Measurements from ENCODE around the gene CTPS1.

Gene CTPS1

GRCh38 chr1:40969445-40969844 is 10.1 kb upstream of the CTPS1 start:
- no peak for DNase-seq

- no peak for DNase-seq
Measured at GRCh38 chr1:40971966-40972365, 7.5 kb upstream of the CTPS1 start.

GRCh38 chr1:40973912-40974311 is 5.6 kb upstream of the CTPS1 start:
- DNase-seq = no peak

- DNase-seq = no peak
Measured at GRCh38 chr1:40974945-40975344, 4.6 kb upstream of the CTPS1 start.

- no peak for DNase-seq
Measured at GRCh38 chr1:40976952-40977690, 2.4 kb upstream of the CTPS1 start.

GRCh38 chr1:40977716-40978115 is 1.8 kb upstream of the CTPS1 start:
- DNase-seq = no peak

GRCh38 chr1:40978886-40979240 is 633 bp upstream of the CTPS1 start:
- DNase-seq = no peak

GRCh38 chr1:40980068-40980452 is 564 bp downstream of the CTPS1 start:
- no peak for DNase-seq

GRCh38 chr1:40980453-40981121 is 1.1 kb downstream of the CTPS1 start:
- peak; percentile 25 for DNase-seq

GRCh38 chr1:40981691-40982448 is 2.4 kb downstream of the CTPS1 start:
- DNase-seq = no peak

- no peak for DNase-seq
Measured at GRCh38 chr1:40982721-40983120, 3.2 kb downstream of the CTPS1 start.

GRCh38 chr1:40983286-40983685 is 3.8 kb downstream of the CTPS1 start:
- DNase-seq = no peak

GRCh38 chr1:40984066-40984465 is 4.6 kb downstream of the CTPS1 start:
- no peak for DNase-seq

GRCh38 chr1:40984531-40984930 is 5.0 kb downstream of the CTPS1 start:
- no peak for DNase-seq

- no peak for DNase-seq
Measured at GRCh38 chr1:40985161-40985560, 5.7 kb downstream of the CTPS1 start.

GRCh38 chr1:40985875-40986274 is 6.4 kb downstream of the CTPS1 start:
- no peak for DNase-seq

- no peak for DNase-seq
Measured at GRCh38 chr1:40986328-40986783, 6.9 kb downstream of the CTPS1 start.

GRCh38 chr1:40986956-40987355 is 7.5 kb downstream of the CTPS1 start:
- no peak for DNase-seq

GRCh38 chr1:40987439-40988276 is 8.2 kb downstream of the CTPS1 start:
- DNase-seq = no peak

GRCh38 chr1:40988280-40988679 is 8.8 kb downstream of the CTPS1 start:
- DNase-seq = no peak

GRCh38 chr1:40989066-40989465 is 9.6 kb downstream of the CTPS1 start:
- no peak for DNase-seq

- DNase-seq = no peak
Measured at GRCh38 chr1:40997096-40997495, 17.6 kb downstream of the CTPS1 start.

GRCh38 chr1:40998668-40999067 is 19.2 kb downstream of the CTPS1 start:
- no peak for DNase-seq
